ENCODE measurements around the gene CNTFR. TPM values are rescaled to one million over a fixed set of nuclear protein-coding genes. Genes with fewer than 3 reads are reported as not detected.

CNTFR gene
- total and polyA plus RNA-seq, 10 of the 15 experiments (the other 5 are each of a cell fraction or from before 2014, with no cell fraction given) = not detected

- in situ Hi-C loops (cut with MboI) (no loop called here), intact Hi-C loops (cut with micrococcal nuclease; ENCODE audit: unreplicated experiment) (loop anchor here (1.0 to 5.0 kb wide), 3 partner anchors 43 to 145 kb away; no protein-coding TSS in a partner anchor)
- 5% methylated on average over 13 of the region's 13 CpGs for WGBS (ENCODE audit: insufficient coverage, insufficient replicate concordance, low lambda C conversion rate, missing lambda C conversion rate)
- peaks cover 8% of the 10 kb centered on the region; the same call in 1 of the 2 replicates for H4K20me1 ChIP-seq (ENCODE audit: control insufficient read depth, insufficient read depth)
- FAIRE-seq (no peak), DNase-seq (ENCODE audit: low read depth, low spot score) (no peak), ATAC-seq (peak; percentile 87)
- RAD21 ChIA-PET (ENCODE audit: unreplicated experiment) = interaction anchor here (1.2 kb wide), 1 partner anchor 86 kb away, joined by 3 read pairs; no protein-coding TSS in a partner anchor
- no peak overlapping the region for H3K27ac ChIP-seq (ENCODE audit: control insufficient read depth, insufficient read depth)
- no TSS peak for BruUV-seq (replicated peaks)
- no peaks in the 10 kb centered on the region for H3K79me2 ChIP-seq (ENCODE audit: control insufficient read depth, insufficient read depth, low read length)
- no peaks in the 10 kb centered on the region for H3K9me3 ChIP-seq (replicated peaks; ENCODE audit: control insufficient read depth, insufficient read depth, low read length)
- POLR2A ChIA-PET = interaction anchor here (1.4 kb wide), 1 partner anchor 44 kb away, joined by 3 read pairs; no protein-coding TSS in a partner anchor
- no peak overlapping the region for H3K9ac ChIP-seq (ENCODE audit: control insufficient read depth, insufficient read depth, low read length)
- CTCF ChIA-PET = interaction anchor here (0.6 to 3.1 kb wide), 16 partner anchors 11 to 216 kb away, joined by 3 to 15 read pairs (median 3); partner anchors contain the start of gene SIGMAR1
- H3K4me3 ChIP-seq = no peak overlapping the region
- TF ChIP-seq RAD21 (IDR thresholded peaks at IDR 0.05; ENCODE audit: insufficient read depth, low read depth, low read length) (peak; percentile 67), SMC3 (IDR thresholded peaks at IDR 0.05; ENCODE audit: borderline replicate concordance, low read length) (peak; percentile 53; the same call in 1 of the 2 replicates), HDGF (IDR thresholded peaks at IDR 0.05) (no peak), CTCF (IDR thresholded peaks at IDR 0.05 in 2 of 3, conservative IDR thresholded peaks at IDR 0.05 in 1 of 3; ENCODE audit: control insufficient read depth in 2 of 3, extremely low read depth in 1 of 3, insufficient read depth in 1 of 3, low read depth in 3 of 3, low read length in 3 of 3) (peak; percentile 56 to 83 (median 65))
- no peaks in the 10 kb centered on the region for H3K4me1 ChIP-seq (ENCODE audit: control insufficient read depth, insufficient read depth, low read length)
- no peaks in the 10 kb centered on the region for H3K36me3 ChIP-seq (ENCODE audit: control insufficient read depth in 2 of 2, insufficient read depth in 2 of 2, low read length in 1 of 2)
- H3K4me2 ChIP-seq (ENCODE audit: control insufficient read depth, insufficient read depth) = no peak overlapping the region
- H2AFZ ChIP-seq (ENCODE audit: control insufficient read depth, low read depth, low read length) = no peak overlapping the region
- SMC1A ChIA-PET (ENCODE audit: uncharacterized antibody, unreplicated experiment) = interaction anchor here (0.7 to 1.9 kb wide), 2 partner anchors 43 to 107 kb away, joined by 4 read pairs; no protein-coding TSS in a partner anchor
- peaks cover 2 to 6% of the 10 kb centered on the region in 2 experiments for H3K27me3 ChIP-seq (replicated peaks in 1 of 2; ENCODE audit: control insufficient read depth in 2 of 2, insufficient read depth in 2 of 2, low read length in 1 of 2)
Measured at GRCh38 chr9:34547960-34548611, 41.4 kb downstream of the CNTFR start.
